Stomach smooth muscle (tissue), 2 donors: ENCODE data around the gene MYH1.

Experiments
- H3K27ac ChIP-seq: one replicate; pipeline ENCODE4 v1.7.0; 2013; ENCODE audit warnings: mild to moderate bottlenecking, low read length, inconsistent platforms
- H3K27me3 ChIP-seq, 2 donors: one replicate each; pipeline ENCODE4 v1.7.0; 2013; ENCODE audit warnings: low read length in 2 of 2; ENCODE audit not compliant: insufficient read depth in 2 of 2, control insufficient read depth in 1 of 2
- H3K36me3 ChIP-seq, 2 donors: one replicate each; pipeline ENCODE4 v1.7.0; 2013; ENCODE audit warnings: low read length in 2 of 2; ENCODE audit not compliant: control insufficient read depth in 2 of 2, insufficient read depth in 2 of 2
- H3K4me1 ChIP-seq: one replicate; pipeline ENCODE4 v1.7.0; 2013; ENCODE audit warnings: low read length; ENCODE audit not compliant: control insufficient read depth, insufficient read depth
- H3K4me3 ChIP-seq, 2 donors: one replicate each; pipeline ENCODE4 v1.7.0; 2013; ENCODE audit warnings: low read length in 2 of 2
- H3K9ac ChIP-seq, 2 donors: one replicate each; pipeline ENCODE4 v1.7.0; 2013; ENCODE audit warnings: low read length in 2 of 2, mild to moderate bottlenecking in 1 of 2
- H3K9me3 ChIP-seq, 2 donors: one replicate each; pipeline ENCODE4 v1.7.0; 2013; ENCODE audit warnings: low read length in 2 of 2; ENCODE audit not compliant: control insufficient read depth in 2 of 2
- donor health status: healthy.
- donor health status: Pancreatic carcinoma.

MYH1 gene

GRCh38 chr17:10482252-10482651 lies 36.1 kb downstream of the MYH1 start:
- Histone ChIP-seq H3K27ac (no peak overlapping the region), H3K36me3 (no peaks in the 10 kb centered on the region), H3K9me3 (peaks cover 0 to 5% of the 10 kb centered on the region in 2 donors), H3K4me3 (no peak overlapping the region), H3K9ac (no peak overlapping the region), H3K4me1 (no peaks in the 10 kb centered on the region), H3K27me3 (no peaks in the 10 kb centered on the region)

DNA sequence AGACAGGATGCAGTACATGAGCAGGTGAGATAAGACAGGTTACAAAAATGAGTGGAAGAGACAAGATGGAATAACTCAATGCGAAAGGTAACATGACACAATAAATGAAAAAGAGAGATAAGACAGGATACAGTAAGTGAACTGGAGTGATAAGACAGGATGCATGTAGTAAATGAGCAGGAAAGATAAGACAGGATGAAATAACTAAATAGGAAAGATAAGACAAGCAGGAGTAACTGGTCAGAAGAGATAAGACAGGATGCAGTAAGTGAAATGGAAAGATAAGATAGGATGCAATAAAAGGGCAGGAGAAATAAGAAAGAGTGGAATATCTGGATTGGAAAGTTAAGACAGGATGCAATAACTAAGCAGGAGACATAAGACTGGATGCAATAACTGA lies 40.6 kb downstream of the MYH1 start:
- Histone ChIP-seq H3K9me3 (no peaks in the 10 kb centered on the region), H3K27ac (no peak overlapping the region), H3K9ac (no peak overlapping the region), H3K4me3 (no peak overlapping the region), H3K4me1 (no peaks in the 10 kb centered on the region), H3K27me3 (no peaks in the 10 kb centered on the region), H3K36me3 (no peaks in the 10 kb centered on the region)

- Histone ChIP-seq H3K4me1 (no peaks in the 10 kb centered on the region), H3K9me3 (no peaks in the 10 kb centered on the region), H3K36me3 (no peaks in the 10 kb centered on the region), H3K27ac (no peak overlapping the region), H3K4me3 (no peak overlapping the region), H3K27me3 (no peaks in the 10 kb centered on the region), H3K9ac (no peak overlapping the region)
These were observed 43.8 kb downstream of the MYH1 start for GRCh38 chr17:10474536-10474935.

- H3K4me3 ChIP-seq: no peak overlapping the region
- no peak overlapping the region for H3K9ac ChIP-seq
- H3K9me3 ChIP-seq: no peaks in the 10 kb centered on the region
- H3K27ac ChIP-seq: no peak overlapping the region
- no peaks in the 10 kb centered on the region for H3K27me3 ChIP-seq
- no peaks in the 10 kb centered on the region for H3K36me3 ChIP-seq
- H3K4me1 ChIP-seq: no peaks in the 10 kb centered on the region
These were observed 46.5 kb downstream of the MYH1 start for GRCh38 chr17:10471858-10472257.

- no peak within 1 kb of the TSS for H3K4me3 ChIP-seq
- H3K9me3 ChIP-seq: no peaks in the 10 kb centered on the region
- H3K4me1 ChIP-seq: no peaks in the 10 kb centered on the region
- no peak within 1 kb of the TSS for H3K27ac ChIP-seq
- H3K27me3 ChIP-seq: no peaks in the 10 kb centered on the region
- no peaks in the 10 kb centered on the region for H3K36me3 ChIP-seq
- no peak within 1 kb of the TSS for H3K9ac ChIP-seq
These were observed 48.9 kb downstream of the MYH1 start, which contains the start of gene MYH4 for GRCh38 chr17:10469459-10469858. TSS of gene MYH4 (minus strand) at chr17:10469559. CDS start at chr17:10466745, 2,814 bp downstream.

GRCh38 chr17:10463402-10463801 lies 54.9 kb downstream of the MYH1 start:
- no peak overlapping the region for H3K4me3 ChIP-seq
- no peaks in the 10 kb centered on the region for H3K36me3 ChIP-seq
- H3K9ac ChIP-seq: no peak overlapping the region
- H3K4me1 ChIP-seq: no peaks in the 10 kb centered on the region
- H3K27ac ChIP-seq: no peak overlapping the region
- no peaks in the 10 kb centered on the region for H3K9me3 ChIP-seq
- no peaks in the 10 kb centered on the region for H3K27me3 ChIP-seq

DNA sequence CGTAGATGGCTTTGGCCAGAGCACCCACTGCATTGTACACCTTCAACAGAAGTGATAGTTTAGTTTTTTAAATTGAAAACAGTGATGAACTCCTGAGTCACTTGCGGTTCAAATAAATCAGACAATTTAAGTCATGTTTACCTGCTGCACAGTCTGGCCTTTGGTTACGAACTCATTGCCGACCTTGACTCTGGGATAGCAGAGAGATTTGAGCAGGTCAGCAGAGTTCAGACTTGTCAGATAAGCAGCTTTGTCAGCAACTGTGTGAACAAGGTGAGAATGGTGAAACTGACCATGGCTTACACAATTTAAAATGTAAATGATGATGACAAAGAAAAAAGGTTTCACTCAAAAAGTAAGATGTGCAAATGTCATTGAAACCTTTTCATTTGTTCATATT lies 58.3 kb downstream of the MYH1 start:
- Histone ChIP-seq H3K36me3 (no peaks in the 10 kb centered on the region), H3K27me3 (no peaks in the 10 kb centered on the region), H3K9me3 (no peaks in the 10 kb centered on the region), H3K4me3 (no peak overlapping the region), H3K9ac (no peak overlapping the region), H3K27ac (no peak overlapping the region), H3K4me1 (no peaks in the 10 kb centered on the region)

- Histone ChIP-seq H3K9ac (no peak overlapping the region), H3K36me3 (no peaks in the 10 kb centered on the region), H3K27ac (no peak overlapping the region), H3K4me1 (no peaks in the 10 kb centered on the region), H3K4me3 (no peak overlapping the region), H3K9me3 (no peaks in the 10 kb centered on the region), H3K27me3 (no peaks in the 10 kb centered on the region)
These were observed 59.6 kb downstream of the MYH1 start for GRCh38 chr17:10458701-10459100.

GRCh38 chr17:10457952-10458351 lies 60.4 kb downstream of the MYH1 start:
- no peak overlapping the region for H3K27ac ChIP-seq
- no peaks in the 10 kb centered on the region for H3K27me3 ChIP-seq
- H3K36me3 ChIP-seq: no peaks in the 10 kb centered on the region
- no peaks in the 10 kb centered on the region for H3K9me3 ChIP-seq
- H3K9ac ChIP-seq: no peak overlapping the region
- no peak overlapping the region for H3K4me3 ChIP-seq
- no peaks in the 10 kb centered on the region for H3K4me1 ChIP-seq

DNA sequence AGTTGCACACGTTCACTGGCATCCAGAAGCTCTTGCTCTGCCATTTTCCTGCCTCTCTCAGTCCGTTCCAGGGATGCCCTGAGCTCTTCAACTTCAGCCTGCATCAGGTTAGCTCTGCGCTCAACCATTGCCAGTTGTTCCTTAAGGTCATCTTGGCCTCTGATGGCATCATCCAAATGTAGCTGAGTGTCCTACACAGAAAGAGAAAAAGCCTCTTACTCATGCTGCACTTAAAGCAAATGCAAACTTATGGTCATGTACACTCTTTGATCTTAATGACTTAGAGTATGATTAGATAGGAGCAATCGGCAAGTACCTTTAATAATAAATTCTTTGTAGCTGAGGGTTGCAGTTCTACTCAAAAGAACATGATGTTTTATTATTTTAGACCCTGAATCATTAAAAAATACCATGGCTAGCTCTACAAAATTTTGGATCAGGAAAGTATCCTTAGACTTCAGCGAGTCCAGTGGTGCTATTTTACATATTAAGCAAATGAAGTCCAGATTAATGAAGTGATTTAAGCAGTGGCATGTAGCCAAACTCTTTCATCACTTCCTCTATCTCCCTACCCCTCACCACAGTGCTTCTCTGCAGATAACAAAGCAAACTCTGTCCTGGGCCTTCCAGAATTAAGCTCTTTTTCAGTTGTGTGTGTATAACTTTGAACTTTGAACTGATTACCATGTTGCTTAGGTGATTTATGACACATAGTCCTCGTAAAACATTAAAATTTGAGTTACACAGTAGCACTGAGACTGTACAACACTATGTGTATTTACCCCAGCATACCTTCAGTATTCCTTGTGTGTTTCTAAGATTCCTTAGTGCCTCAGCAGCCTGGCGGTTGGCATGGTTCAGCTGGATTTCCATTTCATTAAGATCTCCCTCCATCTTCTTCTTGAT lies 71.1 kb downstream of the MYH1 start:
- H3K4me1 ChIP-seq: no peaks in the 10 kb centered on the region
- no peaks in the 10 kb centered on the region for H3K36me3 ChIP-seq
- no peaks in the 10 kb centered on the region for H3K27me3 ChIP-seq
- H3K9me3 ChIP-seq: no peaks in the 10 kb centered on the region
- H3K27ac ChIP-seq: no peak overlapping the region
- H3K9ac ChIP-seq: no peak overlapping the region
- H3K4me3 ChIP-seq: no peak overlapping the region
